Thyroid gland (tissue), 4 donors: ENCODE data around the gene FOXL3.

Experiments used
- CTCF ChIP-seq, 6 experiments: fragments of 200-600 bp in 3 of 6; fragments of 450-650 bp in 3 of 6; sonication (generic) in 3 of 6; IDR thresholded peaks; one replicate each; pipeline ENCODE4 v1.5.1; 2016 to 2019; ENCODE audit warnings: antibody characterized with exemption in 6 of 6, mild to moderate bottlenecking in 2 of 6, inconsistent platforms in 1 of 6, moderate library complexity in 1 of 6
- POLR2A ChIP-seq, 2 donors: fragments of 450-650 bp; IDR thresholded peaks; one replicate each; pipeline ENCODE4 v1.6.1; 2017; ENCODE audit warnings: antibody characterized with exemption in 2 of 2, mild to moderate bottlenecking in 2 of 2, moderate library complexity in 1 of 2

DNA sequence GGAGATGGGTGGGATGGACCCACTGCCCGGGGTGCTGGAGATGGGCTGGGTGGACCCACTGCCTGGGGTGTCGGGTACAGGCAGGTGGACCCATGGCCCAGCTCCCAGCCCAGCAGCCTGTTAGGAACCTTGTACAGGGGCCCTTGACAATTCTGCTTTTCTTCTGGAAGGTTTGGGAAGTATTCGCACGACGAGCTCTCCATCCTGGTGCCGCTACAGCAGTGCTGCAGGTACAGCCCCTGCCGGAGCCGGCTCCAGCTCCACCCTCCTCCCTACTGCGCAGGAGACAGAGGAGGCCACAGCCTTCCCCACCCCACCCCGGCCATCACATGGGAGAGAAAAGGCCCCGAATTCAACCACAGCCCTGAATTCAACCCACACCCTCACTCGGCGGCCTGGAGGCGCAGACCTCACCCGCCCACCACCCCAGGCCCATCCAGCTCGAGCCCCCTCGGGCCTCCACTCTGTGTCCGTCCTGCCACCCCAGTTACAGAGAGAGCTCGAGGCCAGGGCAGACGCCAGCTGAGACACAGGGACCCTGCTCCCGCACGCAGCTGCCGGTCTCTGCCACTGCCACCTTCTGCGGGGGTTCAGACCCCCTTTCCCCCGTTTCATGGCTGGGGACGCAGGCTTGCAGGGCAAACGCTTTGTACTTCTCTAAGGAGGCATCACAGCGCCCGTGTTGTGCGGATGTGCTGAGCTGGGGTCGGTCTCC, 31.3 kb upstream of the FOXL3 start:
- no peak for TF ChIP-seq CTCF (IDR thresholded peaks at IDR 0.05)
- no peak for TF ChIP-seq POLR2A (IDR thresholded peaks at IDR 0.05)
